Measurements from ENCODE around the gene GDPD5.

GDPD5 gene, protein sequence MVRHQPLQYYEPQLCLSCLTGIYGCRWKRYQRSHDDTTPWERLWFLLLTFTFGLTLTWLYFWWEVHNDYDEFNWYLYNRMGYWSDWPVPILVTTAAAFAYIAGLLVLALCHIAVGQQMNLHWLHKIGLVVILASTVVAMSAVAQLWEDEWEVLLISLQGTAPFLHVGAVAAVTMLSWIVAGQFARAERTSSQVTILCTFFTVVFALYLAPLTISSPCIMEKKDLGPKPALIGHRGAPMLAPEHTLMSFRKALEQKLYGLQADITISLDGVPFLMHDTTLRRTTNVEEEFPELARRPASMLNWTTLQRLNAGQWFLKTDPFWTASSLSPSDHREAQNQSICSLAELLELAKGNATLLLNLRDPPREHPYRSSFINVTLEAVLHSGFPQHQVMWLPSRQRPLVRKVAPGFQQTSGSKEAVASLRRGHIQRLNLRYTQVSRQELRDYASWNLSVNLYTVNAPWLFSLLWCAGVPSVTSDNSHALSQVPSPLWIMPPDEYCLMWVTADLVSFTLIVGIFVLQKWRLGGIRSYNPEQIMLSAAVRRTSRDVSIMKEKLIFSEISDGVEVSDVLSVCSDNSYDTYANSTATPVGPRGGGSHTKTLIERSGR
- total RNA-seq, result 43.6 to 52.6 reads per million in 2 donors

DNA sequence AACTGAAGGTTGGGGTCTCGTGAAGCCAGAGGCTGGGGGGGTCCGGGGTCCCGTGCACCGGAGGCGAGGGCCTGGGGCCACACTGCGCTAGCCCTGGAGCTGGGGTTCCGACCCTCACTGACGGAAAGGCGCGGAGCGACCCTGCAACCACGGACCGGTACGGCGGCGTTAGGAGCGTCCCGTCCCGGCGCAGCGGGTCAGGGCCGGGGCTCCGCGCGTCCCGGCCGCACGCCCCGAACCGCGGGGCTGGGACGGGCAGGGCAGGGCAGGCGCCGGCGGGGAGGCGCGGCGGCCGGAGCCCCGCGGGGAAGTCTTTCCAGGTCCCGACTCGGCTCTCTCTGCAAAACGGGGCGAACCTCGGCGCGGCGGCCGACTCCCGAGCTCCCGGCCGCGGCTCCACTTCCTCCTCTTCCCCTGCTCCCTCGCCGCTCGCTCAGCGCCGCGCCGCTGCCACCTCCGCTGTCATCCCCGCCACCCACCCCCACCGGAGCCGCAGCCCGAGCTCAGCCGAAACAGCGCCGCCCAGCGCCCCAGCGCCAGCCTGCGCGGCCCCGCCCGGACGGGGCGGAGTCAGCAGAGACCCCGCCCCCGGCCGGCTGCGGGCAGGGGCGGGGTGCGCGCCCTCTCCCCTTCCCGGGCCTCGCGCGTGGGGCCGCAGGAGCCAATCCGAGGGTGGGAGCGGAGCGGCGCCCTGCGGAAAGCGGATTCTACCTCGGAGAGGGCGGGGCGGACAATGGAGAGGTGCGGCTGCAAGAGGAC lies at the start of gene GDPD5:
Gene GDPD5 (minus strand): TSS at position 509 of the 759 bp plus-strand sequence. CDS start 48,206 bp downstream, outside the sequence.
- DNase-seq, result peak; percentile 76

GRCh38 chr11:75574698-75575602 lies 49.2 kb upstream of the GDPD5 start:
- DNase-seq, result no peak

DNA sequence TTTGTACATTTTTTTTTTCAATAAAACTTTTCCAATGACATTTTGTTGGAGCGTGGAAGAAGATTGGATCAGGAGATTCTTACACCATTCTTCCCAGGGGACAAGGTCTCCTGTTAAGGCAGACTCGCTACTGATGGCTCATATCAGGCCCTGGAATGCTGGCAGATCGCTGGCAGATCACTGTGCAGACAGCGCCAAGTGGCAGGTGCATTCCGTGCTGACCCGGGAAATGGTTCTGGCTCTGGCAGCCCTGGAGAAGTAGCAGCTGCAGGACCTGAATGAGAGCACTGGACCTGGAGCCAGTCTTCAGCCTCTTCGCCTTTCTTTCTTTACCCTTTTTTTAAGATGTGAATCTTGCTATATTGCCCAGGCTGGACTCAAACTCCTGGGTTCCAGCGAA lies 47.0 kb upstream of the GDPD5 start:
- no peak for DNase-seq

DNA sequence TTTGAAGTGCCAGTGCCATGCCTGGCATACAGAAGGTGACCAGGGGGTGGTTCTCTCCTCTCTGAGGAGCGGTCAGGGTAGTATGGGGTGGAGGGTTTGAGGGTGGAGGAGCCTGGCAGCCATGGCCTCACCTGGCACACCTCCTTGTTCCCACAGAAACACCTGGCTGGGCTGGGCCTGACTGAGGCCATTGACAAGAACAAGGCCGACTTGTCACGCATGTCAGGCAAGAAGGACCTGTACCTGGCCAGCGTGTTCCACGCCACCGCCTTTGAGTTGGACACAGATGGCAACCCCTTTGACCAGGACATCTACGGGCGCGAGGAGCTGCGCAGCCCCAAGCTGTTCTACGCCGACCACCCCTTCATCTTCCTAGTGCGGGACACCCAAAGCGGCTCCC lies 45.9 kb upstream of the GDPD5 start:
- no peak for DNase-seq

GRCh38 chr11:75570559-75571139 lies 44.9 kb upstream of the GDPD5 start:
- no peak for DNase-seq

- no peak for DNase-seq
These were observed 43.0 kb upstream of the GDPD5 start for GRCh38 chr11:75568616-75569219.

- DNase-seq, result no peak
These were observed 42.2 kb upstream of the GDPD5 start for GRCh38 chr11:75567971-75568370.

DNA sequence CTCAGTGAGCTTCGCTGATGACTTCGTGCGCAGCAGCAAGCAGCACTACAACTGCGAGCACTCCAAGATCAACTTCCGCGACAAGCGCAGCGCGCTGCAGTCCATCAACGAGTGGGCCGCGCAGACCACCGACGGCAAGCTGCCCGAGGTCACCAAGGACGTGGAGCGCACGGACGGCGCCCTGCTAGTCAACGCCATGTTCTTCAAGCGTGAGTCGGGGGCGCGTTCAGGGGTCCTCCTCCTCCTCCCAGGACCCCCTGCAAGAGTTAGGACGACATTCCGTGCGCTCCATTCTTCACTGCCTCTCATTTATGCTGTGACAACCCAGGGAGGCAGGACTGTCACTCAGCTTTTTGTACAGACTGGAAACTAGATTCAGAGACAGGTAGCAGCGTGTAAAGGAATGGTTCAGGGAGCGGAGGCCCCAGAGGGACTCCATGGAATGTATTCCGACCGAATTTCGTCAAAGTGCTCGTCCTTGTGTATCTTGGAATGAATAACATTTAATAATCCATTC lies 41.1 kb upstream of the GDPD5 start:
- DNase-seq, result no peak

GRCh38 chr11:75565916-75566762 lies 40.4 kb upstream of the GDPD5 start:
- no peak for DNase-seq

- DNase-seq, result no peak
These were observed 39.6 kb upstream of the GDPD5 start for GRCh38 chr11:75565221-75565814.

DNA sequence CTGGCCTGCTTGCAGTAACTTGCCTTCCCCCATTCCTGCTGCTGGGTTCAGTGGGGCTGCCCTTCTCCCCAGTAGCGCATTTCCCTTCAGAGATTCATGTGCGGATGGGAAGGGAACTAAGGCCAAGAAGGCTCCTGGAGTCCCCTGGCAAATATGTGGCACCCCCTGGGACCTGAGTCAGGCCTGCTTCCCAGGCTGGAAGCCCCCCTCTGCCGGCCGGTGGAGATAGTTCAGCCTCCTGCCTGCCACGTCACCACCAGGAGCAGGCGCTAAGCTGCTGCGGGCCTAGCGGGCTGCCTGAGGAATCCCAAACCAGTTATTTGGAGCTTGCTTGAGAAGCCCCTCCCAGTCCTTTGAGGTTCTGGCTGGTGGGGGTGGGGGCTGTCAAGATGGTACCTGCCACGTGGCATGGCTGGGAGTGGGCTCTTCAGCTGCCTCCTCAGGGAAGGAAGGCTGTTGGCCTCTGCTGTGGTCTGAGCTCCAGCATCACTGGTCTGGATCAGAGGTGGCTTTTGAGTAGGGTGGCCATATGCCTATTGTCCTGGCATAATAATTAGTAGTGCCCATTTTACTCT lies 38.3 kb upstream of the GDPD5 start:
- DNase-seq, result no peak

GRCh38 chr11:75563501-75563977 lies 37.8 kb upstream of the GDPD5 start:
- DNase-seq, result no peak

GRCh38 chr11:75562836-75563484 lies 37.2 kb upstream of the GDPD5 start:
- no peak for DNase-seq

DNA sequence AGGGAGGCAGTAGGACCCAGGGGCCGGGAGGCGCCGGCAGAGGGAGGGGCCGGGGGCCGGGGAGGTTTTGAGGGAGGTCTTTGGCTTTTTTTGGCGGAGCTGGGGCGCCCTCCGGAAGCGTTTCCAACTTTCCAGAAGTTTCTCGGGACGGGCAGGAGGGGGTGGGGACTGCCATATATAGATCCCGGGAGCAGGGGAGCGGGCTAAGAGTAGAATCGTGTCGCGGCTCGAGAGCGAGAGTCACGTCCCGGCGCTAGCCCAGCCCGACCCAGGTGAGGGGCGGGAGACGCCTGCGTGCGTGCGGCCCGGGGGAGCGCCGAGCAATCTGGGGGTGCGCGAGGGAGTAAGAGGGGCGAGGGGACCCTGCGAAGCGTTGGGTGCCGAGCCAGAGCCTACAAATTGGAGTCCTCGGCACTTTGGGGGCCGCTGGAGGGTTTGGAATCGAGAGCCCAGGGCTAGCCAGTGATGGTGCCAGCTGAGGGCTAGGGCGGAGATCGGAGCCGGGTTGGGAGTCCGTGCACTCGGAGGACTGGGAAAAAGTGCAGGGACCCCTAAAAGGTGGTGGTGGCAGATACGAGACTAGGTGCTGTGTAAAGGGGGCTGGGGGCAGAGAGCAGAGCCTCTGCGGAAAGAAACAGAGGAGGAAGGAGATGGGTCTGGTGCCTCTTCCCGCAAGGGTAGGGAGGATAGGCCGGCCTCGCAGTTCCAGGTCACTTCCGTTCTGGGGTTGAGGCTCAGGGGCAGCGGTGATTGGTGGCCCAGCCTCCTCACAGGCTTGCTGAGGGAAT lies 36.5 kb upstream of the GDPD5 start, which contains the start of gene SERPINH1:
Gene SERPINH1 (plus strand): TSS at position 206 of the 788 bp plus-strand sequence. CDS start 4,097 bp downstream, outside the sequence.
- DNase-seq, result peak; percentile 39

DNA sequence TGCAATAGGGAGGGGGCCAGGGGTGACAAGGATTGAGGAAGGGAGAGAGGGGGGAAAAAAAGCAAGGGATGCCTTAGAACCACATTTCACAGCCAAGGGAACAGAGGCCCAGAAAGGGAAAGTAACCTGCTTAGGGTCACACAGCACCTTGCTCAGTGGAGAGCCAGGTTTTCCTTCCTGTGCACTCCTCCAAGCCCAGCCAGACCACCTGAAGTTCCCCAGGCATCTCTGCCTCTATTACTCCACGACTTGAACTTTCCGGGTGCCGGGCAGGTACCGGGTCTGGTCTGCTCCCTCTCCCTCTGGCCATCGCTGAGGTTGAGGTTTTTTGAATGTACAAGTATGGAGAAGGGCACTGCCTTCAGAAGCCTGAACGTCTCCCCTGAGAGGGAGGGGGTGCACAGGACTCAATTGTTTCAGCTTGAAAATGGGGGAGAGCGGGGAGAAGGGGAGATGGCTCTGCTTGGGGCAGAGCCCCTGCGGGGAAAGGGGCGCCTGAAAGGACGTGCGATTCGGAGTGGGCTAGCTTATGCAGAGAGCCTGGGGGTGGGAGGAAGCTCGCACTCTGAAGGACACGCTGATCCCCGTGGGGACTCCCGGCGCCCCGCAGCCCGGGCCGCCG lies 35.8 kb upstream of the GDPD5 start:
- no peak for DNase-seq

DNA sequence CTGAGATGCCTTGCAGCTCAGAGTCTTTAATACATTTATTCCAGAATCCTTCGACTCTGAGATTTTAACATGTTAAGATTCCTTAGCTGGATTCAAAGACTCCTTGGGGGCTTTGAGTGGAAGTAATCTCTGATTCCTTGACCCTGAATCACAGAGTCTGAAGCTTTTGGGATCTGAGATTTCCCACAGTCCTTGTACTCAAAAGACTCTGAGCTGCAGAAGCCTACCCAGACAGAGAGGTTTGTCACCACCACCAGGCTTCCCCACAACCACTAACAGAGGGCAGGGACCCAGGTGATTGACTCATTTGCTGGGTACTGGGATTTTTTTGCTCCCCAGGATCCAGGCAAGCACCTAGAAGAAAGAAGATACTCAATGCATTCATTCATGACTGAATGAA lies 34.9 kb upstream of the GDPD5 start:
- no peak for DNase-seq

Measured in activated gamma-delta T cell (primary cell).